GM04504 (cell line): ENCODE results near the gene CYBA.

Source experiments
- DNase-seq: peaks from one replicate; pipeline ENCODE4 v3.0.0-alpha.2; 2012; ENCODE audit warnings: low read depth

The CYBA gene

DNA sequence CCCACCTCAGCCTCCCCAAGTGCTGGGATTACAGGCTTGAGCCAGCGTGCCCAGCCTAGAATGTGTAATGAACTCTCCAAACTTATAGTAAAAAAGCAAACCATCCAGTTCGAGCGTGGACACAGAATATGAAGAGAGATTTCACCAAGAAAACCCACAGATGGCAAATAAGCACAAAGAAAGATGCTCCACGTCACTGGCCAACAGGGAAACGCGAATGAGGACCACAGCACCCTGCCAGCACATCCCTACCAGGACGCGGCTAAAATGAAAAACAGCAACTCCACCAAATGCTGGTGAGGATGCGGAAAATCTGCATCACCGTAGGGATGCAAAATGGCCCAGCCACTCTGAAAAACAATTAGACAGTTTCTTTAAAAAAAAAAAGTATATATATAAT is 10.6 kb upstream of the CYBA start:
- no peak for DNase-seq

DNA sequence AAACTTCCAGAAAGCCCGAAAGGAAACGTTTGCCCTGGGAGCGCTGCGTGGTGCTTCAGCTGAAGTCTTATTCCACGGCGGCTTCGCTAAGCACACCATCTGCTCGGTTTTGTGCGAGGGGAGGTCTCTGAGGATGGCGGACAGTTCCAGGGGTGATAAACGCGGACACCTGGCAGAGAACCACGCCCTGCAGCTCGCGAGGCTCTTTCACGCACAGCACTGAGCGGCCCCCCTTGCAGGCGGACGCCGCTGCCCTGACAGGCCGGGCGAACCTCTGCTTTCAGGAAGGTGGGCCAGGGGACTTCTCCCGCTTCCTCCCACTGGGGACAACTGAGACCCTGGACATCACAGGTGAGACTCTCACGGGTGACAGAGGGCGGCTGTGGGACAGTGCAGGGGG is 8.3 kb upstream of the CYBA start:
- no peak for DNase-seq

DNA sequence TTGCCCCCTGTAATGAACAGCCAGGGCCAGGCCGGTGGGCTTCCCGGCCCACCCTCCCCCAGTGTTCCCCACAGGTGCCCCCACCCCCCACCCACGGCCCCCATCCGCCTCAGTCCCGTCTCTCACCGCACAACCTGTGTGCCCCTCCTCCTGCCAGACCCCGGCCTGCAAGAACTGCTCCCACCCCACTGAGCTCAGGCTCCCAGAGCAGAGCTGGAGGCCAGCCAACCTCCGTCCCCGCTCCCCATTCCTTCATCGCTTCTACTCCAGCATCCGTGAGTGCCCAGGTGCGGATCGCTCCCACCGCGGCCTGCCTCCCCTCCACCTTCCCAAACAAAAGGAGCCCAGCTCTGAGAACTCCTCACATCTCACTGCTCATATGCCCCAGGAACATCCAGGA is 7.9 kb upstream of the CYBA start:
- no peak for DNase-seq

DNA sequence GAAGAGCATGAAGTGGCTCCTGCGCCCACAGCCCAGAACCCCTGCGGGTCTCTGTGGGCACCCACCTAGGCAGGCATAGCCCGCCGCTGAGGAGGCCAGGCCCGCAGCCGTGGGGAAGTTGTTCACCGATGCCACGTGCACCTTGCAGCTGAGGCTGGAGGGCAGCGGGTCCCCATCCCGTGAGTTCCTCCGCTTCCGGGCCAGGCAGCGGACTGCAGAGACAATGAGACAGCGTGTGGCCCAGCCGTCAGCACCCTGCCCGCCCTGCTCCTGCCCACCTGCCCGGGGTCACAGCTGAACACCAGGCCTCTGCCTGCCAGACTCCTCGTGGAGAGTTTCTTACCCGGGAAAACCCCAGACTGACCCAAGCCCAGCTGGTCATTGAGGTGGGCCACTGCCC is 6.5 kb upstream of the CYBA start:
- no peak for DNase-seq

DNA sequence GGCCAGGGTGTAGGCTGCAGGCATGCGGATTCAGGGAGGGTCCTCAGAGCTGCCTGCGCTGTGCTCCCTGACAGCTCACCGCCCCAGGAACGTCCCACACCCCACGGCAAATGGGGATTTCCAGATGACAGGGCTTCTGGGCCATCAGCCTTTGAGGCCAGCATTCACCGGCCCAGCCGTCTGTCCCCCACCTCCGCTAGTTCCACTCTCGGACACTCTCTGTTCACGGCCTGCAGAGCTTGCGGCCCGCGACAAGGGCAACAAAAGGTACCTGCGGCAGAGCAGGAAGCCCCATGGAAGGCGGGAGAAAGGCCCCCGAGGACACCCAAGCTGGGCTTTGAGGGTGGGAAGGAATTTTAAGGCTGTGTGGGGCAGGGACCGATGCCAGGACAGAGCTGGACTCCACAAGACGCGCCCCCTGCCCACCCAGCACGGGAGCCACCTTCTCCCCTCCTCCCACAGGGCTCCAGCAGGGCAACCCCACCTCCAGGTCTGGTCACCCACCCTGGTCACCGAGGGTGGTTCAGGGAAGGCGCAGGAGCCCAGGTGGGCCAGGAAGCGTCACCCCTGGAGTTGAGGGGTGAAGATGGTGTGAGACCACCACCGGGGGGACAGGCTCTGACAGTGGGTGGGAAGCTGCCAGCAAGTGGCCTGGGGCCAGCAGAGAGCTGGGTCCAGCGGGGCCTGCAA is 5.6 kb upstream of the CYBA start:
- DNase-seq, result no peak

DNA sequence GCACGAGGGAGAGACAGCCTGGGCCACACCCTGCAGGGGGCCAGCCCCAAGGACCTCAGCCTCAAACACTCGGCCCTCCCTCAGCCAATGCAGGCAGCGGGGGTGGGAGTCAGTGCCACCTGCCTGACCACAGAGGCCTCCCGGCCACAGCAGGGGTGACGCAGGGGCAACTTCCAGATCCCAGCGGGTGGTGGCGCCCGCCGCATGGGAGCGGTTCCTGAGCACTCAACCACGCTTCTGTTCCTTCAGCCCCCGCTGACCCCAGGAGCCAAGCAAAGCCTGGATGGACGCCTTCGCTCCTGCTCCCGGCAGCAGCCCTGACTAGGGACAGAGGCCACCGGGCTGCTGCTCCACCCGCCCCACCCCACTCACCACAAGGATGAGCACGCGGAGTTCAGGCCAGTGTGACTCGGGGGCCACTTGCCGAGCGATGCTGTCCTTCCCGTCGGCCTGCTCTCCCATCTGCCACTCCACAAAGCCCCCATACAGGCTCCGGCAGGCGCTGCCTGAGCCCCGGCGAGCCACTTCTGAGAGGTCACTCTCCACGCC is 5.0 kb upstream of the CYBA start:
- DNase-seq, result no peak

DNA sequence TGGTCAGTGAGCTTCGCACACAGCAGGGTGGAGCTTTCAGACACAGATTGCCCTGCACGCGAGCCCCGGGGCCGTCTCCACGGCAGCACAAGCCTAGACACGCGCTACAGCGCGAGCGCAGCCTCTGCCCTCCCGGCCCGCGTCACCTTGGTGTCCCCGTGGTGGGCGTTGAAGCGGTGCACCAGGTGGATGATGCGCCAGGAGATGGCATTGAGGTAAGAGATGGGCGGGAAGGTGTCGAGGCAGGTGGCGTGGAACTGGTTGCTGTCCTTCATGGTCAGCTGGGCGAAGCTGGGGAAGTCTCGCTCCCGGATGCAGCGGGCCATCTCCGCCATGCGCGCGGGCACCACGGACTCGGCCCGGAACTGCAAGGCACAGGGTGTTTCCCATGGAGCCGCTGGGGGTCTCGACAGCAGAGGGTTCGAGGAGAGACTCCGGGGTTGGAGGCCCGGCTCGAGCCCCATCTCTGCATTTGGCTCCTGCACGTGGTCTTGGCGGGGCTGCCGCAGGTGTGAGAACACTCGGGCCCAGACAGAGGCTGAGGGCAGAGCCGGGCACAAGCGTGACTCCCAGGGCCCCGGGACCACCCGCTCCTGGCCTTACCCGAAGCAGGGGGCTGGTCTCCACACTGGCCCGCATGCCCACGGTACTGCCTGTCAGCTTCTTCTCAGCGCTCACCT is 4.3 kb upstream of the CYBA start:
- no peak for DNase-seq

DNA sequence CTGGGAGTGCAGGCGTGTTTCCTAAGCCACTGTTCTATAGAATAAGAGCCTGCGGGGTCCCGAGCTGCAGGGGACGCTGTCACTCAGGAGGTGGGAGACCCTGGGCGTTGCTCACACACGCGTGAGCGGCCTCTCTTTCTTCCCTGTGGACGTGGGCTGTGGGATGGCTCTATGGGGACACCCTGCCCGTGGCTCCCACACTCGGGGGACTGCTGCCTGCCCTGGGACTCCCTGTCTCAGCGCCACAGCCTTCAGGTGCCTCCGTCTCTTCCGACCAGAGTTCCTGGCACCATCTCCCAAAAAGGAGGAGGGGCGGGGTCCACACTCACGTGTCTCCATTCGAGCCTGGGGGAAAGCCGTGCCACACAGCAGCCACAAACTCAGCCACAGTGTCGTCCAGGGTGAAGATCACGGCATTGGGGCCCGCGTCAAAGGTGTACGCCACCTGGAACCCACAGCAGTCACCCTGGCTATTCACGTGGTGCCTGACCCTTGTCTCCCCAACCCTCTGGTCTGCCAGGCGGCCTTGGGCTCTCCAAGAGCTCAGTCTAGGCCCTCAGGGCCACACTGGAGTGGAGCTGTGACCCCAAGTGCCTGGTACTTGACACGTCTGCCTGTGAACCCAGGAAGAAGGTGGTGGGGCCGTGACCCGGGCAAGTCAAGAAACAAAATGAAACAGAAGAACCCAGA is 3.7 kb upstream of the CYBA start:
- no peak for DNase-seq

DNA sequence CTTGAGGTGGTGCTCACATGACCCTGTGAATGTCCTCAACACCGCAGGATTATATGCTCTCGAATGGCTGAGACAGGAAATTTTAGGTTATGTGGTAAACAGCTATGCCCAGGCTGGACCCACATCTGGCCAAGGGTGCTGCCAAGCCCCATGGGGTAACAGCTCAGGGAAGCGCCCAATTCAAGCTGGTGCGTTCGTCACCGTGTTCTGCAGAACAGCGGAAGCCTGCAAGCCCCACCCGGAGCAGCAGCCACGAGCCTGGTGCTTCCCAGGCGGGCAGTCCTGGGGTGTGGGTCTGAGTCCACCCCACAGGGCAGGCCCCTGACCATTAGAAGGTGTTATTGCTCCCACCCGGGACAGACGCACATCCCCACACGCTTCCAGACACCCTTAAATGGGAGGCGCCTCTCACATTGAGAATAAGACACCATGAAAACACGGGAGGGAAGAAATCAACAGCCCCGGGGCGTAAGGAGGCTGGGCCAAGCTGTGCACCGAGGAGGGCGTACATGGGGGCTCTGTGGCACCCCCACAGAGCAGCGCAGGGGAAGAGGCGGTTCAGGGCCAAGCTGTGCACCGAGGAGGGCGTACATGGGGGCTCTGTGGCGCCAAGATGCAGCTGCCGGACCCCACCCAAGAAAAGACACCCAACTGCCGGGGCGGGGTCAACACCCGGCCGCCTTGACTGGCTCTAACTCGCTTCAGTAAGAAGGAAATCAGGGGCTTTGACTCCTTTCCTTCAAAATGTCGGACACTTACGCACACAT is 2.9 kb upstream of the CYBA start:
- DNase-seq, result no peak

DNA sequence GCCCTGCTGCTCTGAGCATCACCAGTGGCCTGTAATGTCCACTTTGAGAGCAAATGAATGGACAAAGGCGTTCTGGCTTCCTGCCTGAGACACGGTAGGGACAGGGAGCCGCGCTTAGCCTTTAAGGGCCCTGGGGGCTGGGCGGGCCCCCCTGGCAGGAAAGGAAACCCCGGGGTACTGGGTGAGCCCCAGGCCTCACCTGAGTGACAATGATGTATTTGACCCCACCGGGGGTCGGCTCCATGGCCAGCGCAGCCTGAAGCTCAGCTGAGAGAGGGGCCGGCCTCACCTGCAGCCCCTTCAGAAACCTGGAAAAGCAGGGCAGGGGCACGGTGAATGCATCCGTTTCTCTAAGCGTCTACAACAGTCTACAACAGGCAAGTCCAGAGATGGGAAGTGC is 2.2 kb upstream of the CYBA start:
- DNase-seq, result no peak

DNA sequence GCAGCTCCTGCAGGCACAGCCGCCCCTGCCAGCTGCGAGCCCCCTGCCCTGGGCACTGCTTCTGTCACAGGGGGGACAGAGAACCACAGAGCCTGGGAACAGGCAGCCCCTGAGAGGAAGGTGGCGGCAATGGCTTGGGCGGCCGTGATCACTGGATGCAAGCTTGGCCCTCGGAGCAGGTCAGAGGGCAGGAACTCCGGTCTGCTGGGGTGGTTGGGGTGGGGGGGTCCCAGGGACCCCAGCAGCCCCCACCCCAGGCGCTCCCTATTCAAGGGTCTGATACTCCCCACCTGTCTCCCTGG is 1.9 kb upstream of the CYBA start:
- DNase-seq, result no peak

DNA sequence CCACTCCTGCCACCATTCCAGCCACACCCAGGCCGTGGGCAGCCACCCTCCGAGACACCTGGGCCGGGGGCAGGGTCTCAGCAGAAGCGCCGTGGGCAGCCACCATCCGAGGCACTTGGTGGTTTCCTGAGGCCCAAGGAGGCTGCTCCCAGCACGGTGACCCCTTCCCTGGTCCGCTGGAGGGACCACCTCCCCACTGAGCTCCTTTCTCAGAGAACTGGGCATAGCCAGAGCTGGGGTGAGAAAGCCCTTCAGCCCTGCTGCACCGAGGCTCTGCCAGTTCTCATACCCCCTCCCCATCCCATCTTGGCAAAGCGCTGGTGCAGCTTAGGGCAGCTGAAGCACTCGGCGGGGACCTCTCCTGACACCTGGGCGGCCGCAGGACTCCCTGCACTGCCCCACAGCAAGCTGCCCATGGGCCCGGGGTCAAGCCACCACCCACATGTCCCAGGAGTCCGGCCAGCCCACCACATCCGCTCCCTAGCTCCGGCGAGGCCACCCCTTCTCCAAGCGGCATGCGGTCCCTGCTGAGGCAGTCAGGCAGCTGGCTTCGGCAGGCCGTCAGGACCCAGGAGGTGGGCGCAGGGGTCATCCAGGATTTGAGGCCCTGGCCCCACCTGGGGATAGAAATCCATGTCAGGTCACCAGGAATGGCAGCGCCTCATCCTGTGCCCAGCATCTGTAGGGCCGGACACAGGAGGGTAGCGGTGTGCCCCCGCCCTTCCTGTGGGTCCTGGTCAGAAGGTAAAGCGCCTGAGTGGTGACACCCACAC is 1.3 kb upstream of the CYBA start:
- no peak for DNase-seq

DNA sequence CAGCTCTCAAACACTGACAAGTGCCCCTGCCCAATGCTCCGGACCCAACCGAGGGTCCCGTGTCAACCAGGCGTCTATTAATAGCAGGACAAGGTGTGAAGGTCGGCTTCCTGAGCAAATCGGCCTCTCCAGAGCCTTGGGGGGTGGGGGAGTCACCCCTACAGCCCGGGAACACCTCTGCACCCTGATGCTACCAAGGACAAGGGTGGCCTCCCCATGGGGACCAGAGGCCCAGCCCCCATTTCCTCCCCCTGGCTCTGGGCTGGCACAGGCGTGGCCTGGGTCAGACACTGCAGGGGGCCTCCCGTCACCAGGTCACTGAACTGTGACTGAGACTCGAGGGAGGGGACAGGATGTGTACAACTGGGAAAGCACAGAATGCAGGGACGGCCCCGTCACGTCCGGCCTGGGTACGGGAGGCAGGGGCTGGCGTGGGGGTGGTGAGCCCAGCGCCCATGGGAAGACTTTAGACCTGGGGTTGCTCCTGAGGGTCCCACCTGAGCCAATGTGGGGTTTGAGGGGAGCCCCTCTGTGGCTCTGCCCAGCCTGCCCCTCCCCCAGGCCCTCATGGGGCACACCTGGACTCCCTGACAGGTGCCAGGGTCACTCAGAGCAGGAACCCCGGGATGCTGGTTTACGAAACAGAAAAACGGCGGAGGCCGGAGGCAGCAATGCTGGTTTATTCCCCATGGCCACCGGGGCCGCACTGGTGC is 579 bp upstream of the CYBA start:
- DNase-seq, result no peak

DNA sequence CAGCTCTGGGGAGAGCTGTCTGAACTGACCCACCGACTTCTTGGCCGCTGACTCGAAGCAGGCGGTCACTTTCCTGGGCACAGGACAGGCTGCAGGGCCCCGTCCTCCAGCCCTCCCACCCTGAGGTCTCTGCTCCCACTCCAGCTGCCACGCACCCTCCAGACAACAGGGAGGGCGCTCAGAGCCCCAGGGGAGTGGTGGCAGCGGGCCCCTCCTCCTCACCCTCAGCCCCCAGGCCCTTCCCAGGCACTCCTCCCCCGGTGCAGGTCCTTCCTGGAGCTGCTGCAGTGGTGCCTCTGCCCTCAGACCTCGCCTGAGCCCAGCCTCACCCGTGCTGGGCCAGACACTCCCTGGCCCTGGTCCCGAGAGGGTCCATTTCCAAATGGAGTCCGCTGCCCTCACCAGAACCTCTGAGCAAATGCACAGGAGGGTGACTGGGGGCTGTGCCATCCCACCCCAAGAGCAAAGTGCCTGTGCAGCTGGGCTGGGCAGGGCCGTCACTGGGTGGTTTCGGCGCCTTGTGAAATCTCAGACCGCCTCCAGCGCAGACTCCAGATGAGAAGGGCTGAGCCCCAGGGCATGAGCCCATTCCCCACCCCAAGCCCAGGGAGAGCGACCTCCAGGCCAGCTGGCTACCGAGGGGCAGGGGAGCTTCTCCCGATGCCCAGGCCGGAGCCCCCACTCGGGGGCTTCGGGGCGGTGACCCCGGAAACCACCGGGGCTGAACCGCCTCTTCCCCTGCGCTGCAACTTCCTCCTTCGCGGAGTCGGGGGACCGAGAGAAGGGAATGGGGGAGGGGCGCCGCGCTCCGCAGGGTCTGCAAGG is 717 bp downstream of the CYBA start:
- no peak for DNase-seq

DNA sequence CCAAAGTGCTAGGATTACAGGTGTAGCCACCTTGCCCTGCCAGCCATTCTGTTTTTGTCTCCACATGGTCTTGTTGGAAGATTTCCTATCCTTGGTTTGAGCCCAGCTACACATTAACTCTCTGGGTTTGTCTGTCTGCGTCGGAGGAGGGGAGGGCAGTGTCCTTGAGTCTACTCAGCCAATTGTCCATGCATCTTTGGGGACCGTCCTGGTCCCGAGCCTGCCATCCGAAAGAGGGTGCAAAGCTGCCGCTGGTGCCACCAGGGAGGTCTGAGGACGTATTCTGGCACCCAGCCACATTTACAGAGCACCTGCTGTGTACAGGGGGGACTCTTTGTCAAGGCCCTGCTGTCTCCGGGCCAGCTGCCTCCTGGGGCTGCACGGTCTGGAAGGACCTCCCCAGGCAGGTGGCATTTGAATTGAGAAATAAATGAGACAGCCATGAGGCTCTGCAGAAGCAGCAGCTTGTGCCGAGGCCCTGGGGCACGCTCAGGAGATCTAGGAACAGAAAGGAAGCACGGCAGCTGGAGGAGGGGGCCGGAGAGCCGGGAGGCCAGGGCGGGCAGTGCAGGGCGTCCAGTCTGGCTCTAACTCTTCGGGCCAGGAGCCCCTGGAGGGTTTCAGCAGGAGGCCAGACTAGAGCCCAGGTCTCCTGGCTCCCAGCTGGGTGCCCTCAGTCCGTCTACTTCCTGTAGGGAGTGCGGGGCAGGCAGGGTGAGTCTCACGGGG is 1.5 kb downstream of the CYBA start:
- no peak for DNase-seq

DNA sequence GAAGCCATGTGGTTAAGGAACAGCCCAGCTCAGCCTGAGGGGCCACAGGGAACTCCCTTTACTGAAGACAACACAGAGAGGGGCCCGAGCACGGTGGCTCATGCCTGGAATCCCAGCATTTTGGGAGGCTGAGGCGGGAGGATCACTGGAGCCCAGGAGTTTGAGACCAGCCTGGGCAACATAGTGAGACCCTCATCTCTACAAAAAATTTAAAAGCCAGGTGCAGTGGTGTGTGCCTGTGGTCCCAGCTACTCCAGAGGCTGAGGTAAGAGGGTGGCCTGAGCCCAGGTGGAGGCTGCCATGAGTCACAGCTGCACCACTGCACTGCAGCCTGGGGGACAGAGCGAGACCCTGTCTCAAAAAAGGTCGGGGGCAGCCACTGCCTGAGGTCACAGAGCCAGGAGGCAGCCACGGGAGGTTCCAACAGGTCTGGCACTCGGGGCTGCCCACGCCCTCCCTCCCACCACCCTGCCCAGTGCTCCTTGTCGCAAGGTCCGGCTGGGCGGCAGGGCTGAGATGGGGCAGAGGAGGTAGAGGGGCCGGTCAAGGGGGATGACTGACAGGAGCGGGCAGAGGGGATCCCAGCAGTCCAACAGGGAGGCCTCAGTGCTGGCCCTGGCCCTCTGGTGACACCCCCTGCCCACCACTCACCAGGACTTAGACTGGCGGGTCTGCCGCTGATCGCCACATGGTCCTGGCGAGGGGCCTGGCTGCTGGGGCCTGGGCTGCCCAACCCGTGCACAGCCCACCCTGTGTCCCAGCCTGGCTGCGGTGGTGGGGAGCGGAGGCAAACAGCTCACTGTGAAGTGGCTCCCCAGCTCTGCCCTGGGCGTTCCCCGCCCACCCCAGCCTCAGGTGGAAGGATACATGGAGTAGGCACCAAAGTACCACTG is 3.4 kb downstream of the CYBA start:
- DNase-seq, result no peak

DNA sequence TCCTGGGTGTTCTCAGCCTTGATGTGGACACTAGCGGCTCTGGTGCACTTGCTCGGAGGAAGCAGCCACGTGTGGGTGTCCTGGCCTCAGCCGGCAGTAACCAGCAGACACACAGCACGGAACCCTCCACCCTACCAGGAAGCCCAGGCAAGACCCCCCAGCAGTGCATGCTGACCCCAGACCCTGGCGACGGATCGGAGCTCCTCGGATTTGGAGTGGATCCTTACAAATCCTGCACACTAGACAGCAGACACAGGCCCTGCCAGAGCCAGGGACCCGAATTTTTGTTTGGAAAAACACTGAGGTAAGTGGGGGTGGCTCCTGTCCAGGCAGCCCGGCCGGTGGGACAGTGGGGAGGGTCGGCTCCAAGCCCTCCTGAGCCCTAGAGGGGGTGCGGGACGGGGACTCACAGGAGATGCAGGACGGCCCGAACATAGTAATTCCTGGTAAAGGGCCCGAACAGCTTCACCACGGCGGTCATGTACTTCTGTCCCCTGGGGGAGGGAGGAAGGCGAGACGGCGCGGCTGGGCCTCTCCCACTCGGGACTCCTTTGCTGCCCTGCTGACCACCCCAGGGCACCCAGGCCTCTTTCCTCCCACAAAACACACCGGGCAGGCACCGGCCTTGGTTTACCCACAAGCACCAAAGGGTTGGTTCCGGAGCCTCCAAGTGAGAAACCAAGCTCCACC is 4.4 kb downstream of the CYBA start:
- DNase-seq, result no peak

DNA sequence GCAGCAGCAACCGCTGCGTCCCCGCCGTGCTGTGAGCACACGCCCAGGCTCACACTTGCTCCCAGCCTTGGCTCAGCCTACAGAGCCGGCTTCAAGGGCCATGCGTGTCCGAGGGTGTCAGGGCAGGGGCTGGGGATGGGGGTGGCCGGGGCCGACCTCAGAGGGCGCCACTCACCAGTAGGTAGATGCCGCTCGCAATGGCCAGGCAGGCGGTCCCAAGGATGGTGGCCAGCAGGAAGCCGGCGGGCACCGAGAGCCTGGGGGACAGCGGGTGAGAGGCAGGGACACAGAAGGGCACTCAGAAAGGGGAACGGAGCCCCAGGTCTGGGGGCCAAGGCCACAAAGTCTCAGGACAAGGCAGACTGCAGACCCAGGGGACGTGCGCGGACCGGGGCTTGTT is 4.9 kb downstream of the CYBA start:
- no peak for DNase-seq
